K562 (cell line): ENCODE data around the gene RING1. TPM values are rescaled to one million over a fixed set of nuclear protein-coding genes. Genes with fewer than 3 reads are reported as not detected.

Experiments
- CBX3 ChIP-seq, 2 experiments: IDR thresholded peaks; 1 replicate in 1 of 2; 2 replicates in 1 of 2; pipeline ENCODE4 v1.6.1; 2012; ENCODE audit warnings: inconsistent platforms in 2 of 2, low read length in 2 of 2, borderline replicate concordance in 1 of 2, control low read depth in 1 of 2
- FOS ChIP-seq: IDR thresholded peaks from 3 replicates; pipeline ENCODE4 v1.6.1; 2011; ENCODE audit not compliant: insufficient read length; ENCODE audit errors: extremely low read depth
- FOXA1 ChIP-seq: fragments of 450-650 bp; IDR thresholded peaks from 2 replicates; pipeline ENCODE4 v1.6.1; 2016; ENCODE audit warnings: mild to moderate bottlenecking, borderline replicate concordance
- HMGN3 ChIP-seq: IDR thresholded peaks from 2 replicates; pipeline ENCODE4 v1.6.1; 2011; ENCODE audit warnings: borderline replicate concordance, low read depth, mild to moderate bottlenecking, mixed read lengths, low read length; ENCODE audit not compliant: insufficient read length; ENCODE audit errors: extremely low read depth
- KDM5B ChIP-seq: fragments of 200-600 bp; sonication (generic); IDR thresholded peaks from 2 replicates; pipeline ENCODE4 v1.6.1; 2012; ENCODE audit warnings: low read depth, mild to moderate bottlenecking, moderate library complexity, low read length, control low read depth, inconsistent platforms; ENCODE audit not compliant: insufficient replicate concordance
- KLF13 ChIP-seq: fragments of 450-650 bp; IDR thresholded peaks from 2 replicates; pipeline ENCODE4 v1.6.1; 2016; ENCODE audit warnings: missing genetic modification characterization, low read depth, mild to moderate bottlenecking, missing compliant biosample characterization, moderate library complexity, borderline replicate concordance
- MTA3 ChIP-seq: fragments of 450-650 bp; formaldehyde crosslinking; IDR thresholded peaks from 2 replicates; pipeline ENCODE4 v1.6.1; 2017; ENCODE audit warnings: mild to moderate bottlenecking, borderline replicate concordance
- NR2F6 ChIP-seq: fragments of 450-650 bp; formaldehyde crosslinking; IDR thresholded peaks from 2 replicates; pipeline ENCODE4 v1.4.0; 2020; ENCODE audit warnings: mild to moderate bottlenecking
- PHF8 ChIP-seq: fragments of 200-600 bp; sonication (generic); IDR thresholded peaks from 2 replicates; pipeline ENCODE4 v1.6.1; 2012; ENCODE audit warnings: mixed run types, mild to moderate bottlenecking, inconsistent platforms, low read length, moderate library complexity, borderline replicate concordance
- RBM22 ChIP-seq: fragments of 200-400 bp; formaldehyde crosslinking; IDR thresholded peaks from 2 replicates; pipeline ENCODE4 v1.6.1; 2018; ENCODE audit warnings: low read length, low read depth; ENCODE audit not compliant: poor library complexity, severe bottlenecking
- RFX7 ChIP-seq: fragments of 250-450 bp; sonication (Bioruptor Pico); IDR thresholded peaks from 2 replicates; pipeline ENCODE4 v1.5.1; 2021; ENCODE audit warnings: mild to moderate bottlenecking
- RNF2 ChIP-seq: sonication (generic); IDR thresholded peaks from 2 replicates; pipeline ENCODE4 v1.6.1; 2016
- TBP ChIP-seq: optimal IDR thresholded peaks from 2 replicates; pipeline ENCODE3; 2011; ENCODE audit warnings: low read depth, low read length, improper control_type of control experiment
- ZNF23 ChIP-seq: fragments of 250-450 bp; sonication (Bioruptor Pico); IDR thresholded peaks from 2 replicates; pipeline ENCODE4 v1.4.0; 2020; ENCODE audit warnings: mild to moderate bottlenecking
- ZNF586 ChIP-seq: fragments of 450-650 bp; formaldehyde crosslinking; conservative IDR thresholded peaks from 2 replicates; pipeline ENCODE4 v1.4.0; 2020; ENCODE audit warnings: mild to moderate bottlenecking, moderate library complexity
- ZNF695 ChIP-seq: fragments of 450-650 bp; formaldehyde crosslinking; IDR thresholded peaks from 2 replicates; pipeline ENCODE4 v1.4.0; 2020; ENCODE audit warnings: mild to moderate bottlenecking, moderate library complexity
- polyA plus RNA-seq, 8 experiments: library from polyadenylated mRNA; depleted of rRNA in 4 of 8; stranded (reverse) in 5 of 8; unstranded in 3 of 8; fragments of >200 nt; fragmentation: Nextera tagmentation in 2 of 8; fragmentation: Illumina TruSeq in 1 of 8; extraction: Ambion mirVana in 2 of 8; extraction: Trizol in 1 of 8; gene quantifications; 2 replicates each; pipeline versions ENCODE4 v1.2.1 to v1.2.3, GENCODE V29; 2011 to 2014; ENCODE audit warnings: inconsistent platforms in 1 of 8, missing spikeins in 1 of 8
- total RNA-seq, 7 experiments: library from RNA; depleted of rRNA in 6 of 7; stranded (reverse); fragments of >200 nt in 6 of 7; fragmentation: Illumina TruSeq in 2 of 7; extraction: Trizol in 2 of 7; gene quantifications; 2 replicates each; pipeline versions ENCODE4 v1.2.1 to v1.2.3, GENCODE V29; 2011 to 2021; ENCODE audit warnings: low replicate concordance in 1 of 7
- TF ChIP-seq, protein P1 (sequence below): fragments of 250-450 bp; sonication (Bioruptor Pico); IDR thresholded peaks from 2 replicates; pipeline ENCODE4 v1.5.0; 2021
- TF ChIP-seq, protein P2 (sequence below): sonication (generic); formaldehyde crosslinking; IDR thresholded peaks from 2 replicates; pipeline ENCODE4 v1.8.1; 2023; ENCODE audit warnings: missing genetic modification reagents, mild to moderate bottlenecking, borderline replicate concordance
- TF ChIP-seq, protein P3 (sequence below): fragments of 250-450 bp; sonication (Bioruptor Pico); IDR thresholded peaks from 2 replicates; pipeline ENCODE4 v1.9.0; 2021; ENCODE audit warnings: mild to moderate bottlenecking, inconsistent platforms

RING1 gene
- total and polyA plus RNA-seq, 9 of the 15 experiments (the other 6 are each of a cell fraction or from before 2014, with no cell fraction given) = 4.2 to 59.1 (median 36.9) TPM

DNA sequence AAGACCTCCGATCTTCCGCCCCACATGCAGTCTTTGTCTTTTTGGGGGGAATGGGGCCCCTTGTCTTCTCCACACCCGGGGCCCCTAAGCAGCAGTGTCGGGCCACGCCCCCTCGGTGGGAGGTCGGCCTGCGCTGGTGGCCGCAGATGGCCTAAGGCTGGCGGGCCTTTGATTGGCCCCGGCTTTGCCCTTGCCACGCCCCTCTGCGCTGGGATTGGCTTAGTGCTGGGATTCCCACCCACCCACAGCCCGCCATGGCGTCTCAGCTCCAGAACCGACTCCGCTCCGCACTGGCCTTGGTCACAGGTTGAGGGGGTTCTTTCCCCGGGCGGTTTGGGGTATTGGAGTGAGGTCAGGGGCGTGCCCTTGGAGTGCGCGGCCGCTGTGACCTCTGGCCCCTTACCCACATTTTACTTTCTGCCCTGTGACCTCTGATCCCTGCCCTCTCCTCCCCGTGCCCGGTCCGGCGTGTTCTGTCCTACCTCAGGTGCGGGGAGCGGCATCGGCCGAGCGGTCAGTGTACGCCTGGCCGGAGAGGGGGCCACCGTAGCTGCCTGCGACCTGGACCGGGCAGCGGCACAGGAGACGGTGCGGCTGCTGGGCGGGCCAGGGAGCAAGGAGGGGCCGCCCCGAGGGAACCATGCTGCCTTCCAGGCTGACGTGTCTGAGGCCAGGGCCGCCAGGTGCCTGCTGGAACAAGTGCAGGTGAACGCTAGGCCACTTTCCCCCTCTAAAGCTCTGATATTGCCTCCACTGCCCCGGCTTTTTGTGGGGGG lies 3.7 kb upstream of the RING1 start, which contains the start of gene HSD17B8 (continued):
- TF ChIP-seq FOXA1 = no peak
- 0 out of 2 replicates have a peak, but pooled peaks have one; percentile 39 for TF ChIP-seq ZNF23 (CRISPR knock-in tag)
- peak; percentile 97 for TF ChIP-seq RBM22
- peak; percentile 78; the same call in 1 of the 2 replicates for TF ChIP-seq NR2F6
- TF ChIP-seq, protein P1, sequence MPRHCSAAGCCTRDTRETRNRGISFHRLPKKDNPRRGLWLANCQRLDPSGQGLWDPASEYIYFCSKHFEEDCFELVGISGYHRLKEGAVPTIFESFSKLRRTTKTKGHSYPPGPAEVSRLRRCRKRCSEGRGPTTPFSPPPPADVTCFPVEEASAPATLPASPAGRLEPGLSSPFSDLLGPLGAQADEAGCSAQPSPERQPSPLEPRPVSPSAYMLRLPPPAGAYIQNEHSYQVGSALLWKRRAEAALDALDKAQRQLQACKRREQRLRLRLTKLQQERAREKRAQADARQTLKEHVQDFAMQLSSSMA (CRISPR knock-in tag) = peak; percentile 79; the same call in 1 of the 2 replicates
- TF ChIP-seq FOS = peak; percentile 80
- TF ChIP-seq, protein P2, sequence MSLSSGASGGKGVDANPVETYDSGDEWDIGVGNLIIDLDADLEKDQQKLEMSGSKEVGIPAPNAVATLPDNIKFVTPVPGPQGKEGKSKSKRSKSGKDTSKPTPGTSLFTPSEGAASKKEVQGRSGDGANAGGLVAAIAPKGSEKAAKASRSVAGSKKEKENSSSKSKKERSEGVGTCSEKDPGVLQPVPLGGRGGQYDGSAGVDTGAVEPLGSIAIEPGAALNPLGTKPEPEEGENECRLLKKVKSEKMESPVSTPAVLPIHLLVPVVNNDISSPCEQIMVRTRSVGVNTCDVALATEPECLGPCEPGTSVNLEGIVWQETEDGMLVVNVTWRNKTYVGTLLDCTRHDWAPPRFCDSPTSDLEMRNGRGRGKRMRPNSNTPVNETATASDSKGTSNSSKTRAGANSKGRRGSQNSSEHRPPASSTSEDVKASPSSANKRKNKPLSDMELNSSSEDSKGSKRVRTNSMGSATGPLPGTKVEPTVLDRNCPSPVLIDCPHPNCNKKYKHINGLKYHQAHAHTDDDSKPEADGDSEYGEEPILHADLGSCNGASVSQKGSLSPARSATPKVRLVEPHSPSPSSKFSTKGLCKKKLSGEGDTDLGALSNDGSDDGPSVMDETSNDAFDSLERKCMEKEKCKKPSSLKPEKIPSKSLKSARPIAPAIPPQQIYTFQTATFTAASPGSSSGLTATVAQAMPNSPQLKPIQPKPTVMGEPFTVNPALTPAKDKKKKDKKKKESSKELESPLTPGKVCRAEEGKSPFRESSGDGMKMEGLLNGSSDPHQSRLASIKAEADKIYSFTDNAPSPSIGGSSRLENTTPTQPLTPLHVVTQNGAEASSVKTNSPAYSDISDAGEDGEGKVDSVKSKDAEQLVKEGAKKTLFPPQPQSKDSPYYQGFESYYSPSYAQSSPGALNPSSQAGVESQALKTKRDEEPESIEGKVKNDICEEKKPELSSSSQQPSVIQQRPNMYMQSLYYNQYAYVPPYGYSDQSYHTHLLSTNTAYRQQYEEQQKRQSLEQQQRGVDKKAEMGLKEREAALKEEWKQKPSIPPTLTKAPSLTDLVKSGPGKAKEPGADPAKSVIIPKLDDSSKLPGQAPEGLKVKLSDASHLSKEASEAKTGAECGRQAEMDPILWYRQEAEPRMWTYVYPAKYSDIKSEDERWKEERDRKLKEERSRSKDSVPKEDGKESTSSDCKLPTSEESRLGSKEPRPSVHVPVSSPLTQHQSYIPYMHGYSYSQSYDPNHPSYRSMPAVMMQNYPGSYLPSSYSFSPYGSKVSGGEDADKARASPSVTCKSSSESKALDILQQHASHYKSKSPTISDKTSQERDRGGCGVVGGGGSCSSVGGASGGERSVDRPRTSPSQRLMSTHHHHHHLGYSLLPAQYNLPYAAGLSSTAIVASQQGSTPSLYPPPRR (CRISPR knock-in tag) = no peak; the same call in 1 of the 2 replicates
- TF ChIP-seq CBX3 (IDR thresholded peaks at IDR 0.05; ENCODE audit: borderline replicate concordance in 1 of 2, low read length in 2 of 2) = 0 out of 3 replicates have a peak, but pooled peaks of 1 of the 2 experiments have one; percentile 8
- TF ChIP-seq MTA3 = peak; percentile 63; the same call in 1 of the 2 replicates
- peak; percentile 81 for TF ChIP-seq KDM5B
- 0 out of 2 replicates have a peak, but pooled peaks have one; percentile 54 for TF ChIP-seq ZNF695
- TF ChIP-seq HMGN3 = peak; percentile 91
- peak; percentile 67 for TF ChIP-seq TBP
- peak; percentile 77; the same call in 1 of the 2 replicates for TF ChIP-seq RFX7 (CRISPR knock-in tag)
- TF ChIP-seq, protein P3, sequence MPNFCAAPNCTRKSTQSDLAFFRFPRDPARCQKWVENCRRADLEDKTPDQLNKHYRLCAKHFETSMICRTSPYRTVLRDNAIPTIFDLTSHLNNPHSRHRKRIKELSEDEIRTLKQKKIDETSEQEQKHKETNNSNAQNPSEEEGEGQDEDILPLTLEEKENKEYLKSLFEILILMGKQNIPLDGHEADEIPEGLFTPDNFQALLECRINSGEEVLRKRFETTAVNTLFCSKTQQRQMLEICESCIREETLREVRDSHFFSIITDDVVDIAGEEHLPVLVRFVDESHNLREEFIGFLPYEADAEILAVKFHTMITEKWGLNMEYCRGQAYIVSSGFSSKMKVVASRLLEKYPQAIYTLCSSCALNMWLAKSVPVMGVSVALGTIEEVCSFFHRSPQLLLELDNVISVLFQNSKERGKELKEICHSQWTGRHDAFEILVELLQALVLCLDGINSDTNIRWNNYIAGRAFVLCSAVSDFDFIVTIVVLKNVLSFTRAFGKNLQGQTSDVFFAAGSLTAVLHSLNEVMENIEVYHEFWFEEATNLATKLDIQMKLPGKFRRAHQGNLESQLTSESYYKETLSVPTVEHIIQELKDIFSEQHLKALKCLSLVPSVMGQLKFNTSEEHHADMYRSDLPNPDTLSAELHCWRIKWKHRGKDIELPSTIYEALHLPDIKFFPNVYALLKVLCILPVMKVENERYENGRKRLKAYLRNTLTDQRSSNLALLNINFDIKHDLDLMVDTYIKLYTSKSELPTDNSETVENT (CRISPR knock-in tag) = peak; percentile 50; the same call in 1 of the 2 replicates
- peak; percentile 41; the same call in 1 of the 2 replicates for TF ChIP-seq ZNF586 (CRISPR knock-in tag)
- TF ChIP-seq RNF2 = no peak
- peak; percentile 95 for TF ChIP-seq KLF13 (tag)
- TF ChIP-seq PHF8 = peak; percentile 65; the same call in 1 of the 2 replicates
